ENCODE data around the gene RGPD8.
"Not testable (repeated sequence)": the region's sequence is repeated elsewhere in the genome, so short reads cannot be mapped to it uniquely, and the experiment has no call there.

RGPD8 gene

GRCh38 chr2:112433480-112433879 lies at the start of gene RGPD8:
TSS of gene RGPD8 (minus strand) at chr2:112433645. CDS start at chr2:112433453, 192 bp downstream.
- peak; percentile 90 for DNase-seq

DNA sequence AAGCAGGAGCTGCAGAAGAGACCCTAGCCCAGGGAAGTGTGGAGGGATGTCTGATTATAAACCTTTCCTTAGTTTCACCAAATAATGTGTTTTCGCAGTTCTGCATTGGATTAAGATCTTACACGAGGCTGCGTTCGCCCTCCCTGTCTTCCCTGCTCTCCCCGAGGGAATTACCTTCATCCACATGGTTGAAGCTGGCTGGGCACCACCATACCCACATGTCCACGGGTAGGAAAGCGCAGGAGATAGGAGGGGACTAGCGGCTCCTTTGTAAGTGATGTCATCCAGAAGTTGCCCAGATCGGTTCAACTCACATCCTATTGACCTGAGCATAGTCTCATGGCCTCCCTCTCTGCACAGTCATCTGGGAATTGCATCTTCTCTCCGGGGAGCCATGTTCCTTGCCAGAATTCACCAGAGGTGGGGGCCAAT lies 49.6 kb upstream of the RGPD8 start:
- peak; percentile 47 for DNase-seq

DNA sequence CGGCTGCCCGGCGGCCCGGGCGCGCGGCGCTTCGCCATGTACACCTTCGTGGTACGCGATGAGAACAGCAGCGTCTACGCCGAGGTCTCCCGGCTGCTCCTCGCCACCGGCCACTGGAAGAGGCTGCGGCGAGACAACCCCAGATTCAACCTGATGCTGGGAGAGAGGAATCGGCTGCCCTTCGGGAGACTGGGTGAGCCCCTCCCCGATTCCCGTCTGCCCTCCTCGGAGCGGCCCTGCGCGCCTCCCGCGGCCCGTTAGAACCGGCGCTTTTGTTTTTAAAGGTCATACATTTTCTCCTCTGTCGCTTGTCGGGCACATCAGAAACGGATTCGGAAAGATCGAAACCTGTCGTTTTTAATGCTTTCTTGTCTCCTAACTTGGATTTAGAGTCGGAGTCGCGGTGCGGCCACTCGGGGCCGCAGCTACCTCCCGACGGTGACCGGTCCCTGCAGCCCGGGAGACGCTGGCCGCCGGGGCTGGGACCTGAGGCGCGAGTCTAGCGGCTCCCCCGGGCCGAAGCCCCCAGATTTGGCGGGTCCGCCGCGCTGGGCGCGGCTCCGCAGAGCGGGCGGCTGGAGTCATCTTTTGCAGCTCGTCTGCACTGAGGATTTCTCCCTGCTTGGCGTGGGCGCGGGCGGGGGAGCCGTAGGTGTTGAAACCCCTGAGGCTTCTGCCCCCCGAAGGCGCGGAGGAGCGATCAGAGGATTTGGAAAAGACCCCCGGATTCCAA lies 49.0 kb upstream of the RGPD8 start:
- peak; percentile 48 for DNase-seq

- DNase-seq = peak; percentile 75
Measured at GRCh38 chr2:112481528-112482233, 48.2 kb upstream of the RGPD8 start, which contains the start of gene TTL. TSS of gene TTL (plus strand) at chr2:112482156. CDS start at chr2:112482345, 189 bp downstream.

DNA sequence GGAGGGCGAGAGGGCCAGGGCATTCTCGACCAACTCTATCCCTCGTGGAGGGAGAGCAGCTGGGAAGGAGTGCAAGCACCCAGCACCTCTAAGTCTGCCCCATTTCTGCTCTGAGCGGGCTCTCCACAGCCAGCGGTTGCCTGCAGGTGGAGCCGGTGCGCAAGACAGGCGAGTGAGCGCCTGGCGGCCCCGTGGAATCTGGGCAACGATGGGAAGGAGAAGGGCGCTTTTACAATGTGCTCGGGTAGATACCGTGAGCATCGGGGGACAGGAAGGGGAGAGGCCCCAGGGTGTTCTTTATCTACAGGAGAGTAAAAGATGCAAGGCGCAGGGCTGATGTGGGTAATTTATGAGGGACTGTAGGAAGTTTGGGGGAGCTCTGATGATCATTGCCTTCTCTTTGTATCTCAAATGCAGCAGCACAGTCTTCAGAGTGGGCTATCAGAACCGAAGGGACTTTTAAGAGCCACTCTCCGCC lies 47.6 kb upstream of the RGPD8 start:
- DNase-seq = peak; percentile 95

GRCh38 chr2:112480530-112481049 lies 47.1 kb upstream of the RGPD8 start:
- peak; percentile 25 for DNase-seq

DNA sequence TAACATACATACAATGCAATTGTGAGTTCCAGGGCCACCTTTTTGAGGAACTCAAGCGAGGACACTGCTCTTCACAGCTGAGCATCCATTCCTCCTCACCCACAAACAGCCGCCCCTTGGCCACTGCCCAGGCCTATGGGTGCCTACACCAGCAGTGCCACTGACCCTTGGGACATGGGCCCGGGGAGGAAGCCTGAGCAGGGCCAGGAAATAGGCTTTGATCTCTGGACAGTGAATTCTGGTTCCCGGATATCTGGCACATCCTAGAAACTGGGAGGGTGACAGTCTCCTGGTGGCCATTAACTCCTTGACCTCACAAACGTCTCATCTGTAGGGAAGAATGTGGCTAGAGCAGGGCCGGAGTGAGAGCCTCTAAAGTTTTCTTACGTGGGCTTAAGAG lies 43.0 kb upstream of the RGPD8 start:
- DNase-seq = no peak

- no peak for DNase-seq
Measured at GRCh38 chr2:112474844-112475486, 41.5 kb upstream of the RGPD8 start.

GRCh38 chr2:112472547-112473263 lies 39.3 kb upstream of the RGPD8 start:
- no peak for DNase-seq

DNA sequence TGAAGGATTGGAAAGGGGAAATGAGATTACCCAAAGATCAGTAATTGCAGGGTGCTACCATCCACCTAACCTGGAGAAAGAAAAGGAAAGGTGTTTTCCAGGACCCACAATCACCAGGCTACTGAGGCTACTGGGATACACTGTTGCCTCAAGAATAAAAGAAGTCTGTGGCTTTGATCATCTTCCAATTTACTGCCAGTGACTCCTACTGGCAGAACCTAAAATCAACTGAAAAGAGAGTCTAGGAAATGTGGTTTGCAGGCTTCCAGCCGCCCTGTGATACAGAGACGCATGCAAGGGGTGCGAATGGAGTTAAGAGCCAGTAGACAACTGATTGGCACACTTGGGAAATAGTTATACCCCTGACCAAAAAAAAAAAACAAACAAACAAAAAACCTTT lies 31.9 kb upstream of the RGPD8 start:
- DNase-seq = peak; percentile 45

DNA sequence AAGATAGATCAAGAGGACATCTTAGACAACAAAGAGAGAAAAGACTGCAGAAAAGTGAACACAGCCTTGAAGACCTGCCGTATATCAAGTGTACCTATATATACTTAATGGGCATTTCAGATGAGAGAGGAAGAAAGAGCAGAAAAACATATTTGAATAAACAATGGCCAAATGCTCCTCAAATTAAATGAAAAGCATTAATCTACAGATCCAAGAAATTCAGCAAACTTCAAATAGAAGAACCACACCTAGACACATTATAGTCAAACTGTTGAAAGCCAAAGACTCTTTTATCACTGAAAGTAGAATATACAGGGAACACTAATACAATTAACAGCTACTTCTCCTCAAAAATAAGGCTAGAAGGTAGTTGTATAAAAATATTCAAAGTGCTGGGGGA lies 29.8 kb upstream of the RGPD8 start:
- DNase-seq = no peak

GRCh38 chr2:112462178-112462577 lies 28.7 kb upstream of the RGPD8 start:
- no peak for DNase-seq

GRCh38 chr2:112459372-112459771 lies 25.9 kb upstream of the RGPD8 start:
- no peak for DNase-seq

DNA sequence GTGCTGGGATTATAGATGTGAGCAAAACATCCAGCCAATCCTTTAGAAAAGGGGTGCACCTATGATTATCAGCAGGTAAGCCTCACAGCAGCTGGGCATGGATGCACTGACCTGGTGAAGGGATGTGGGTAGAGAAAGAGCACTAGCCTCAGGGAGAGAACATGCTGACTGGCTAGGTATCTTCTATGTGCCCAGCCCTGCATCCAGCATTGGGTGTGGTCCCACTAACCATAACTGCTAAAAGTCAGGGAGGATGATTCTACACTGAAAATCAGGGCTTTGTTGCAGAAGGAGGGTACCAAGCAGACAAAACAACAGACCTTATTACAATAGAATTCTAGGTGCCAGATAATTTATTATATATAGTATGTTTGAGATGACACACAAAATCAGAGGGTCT lies 21.1 kb upstream of the RGPD8 start:
- no peak for DNase-seq

DNA sequence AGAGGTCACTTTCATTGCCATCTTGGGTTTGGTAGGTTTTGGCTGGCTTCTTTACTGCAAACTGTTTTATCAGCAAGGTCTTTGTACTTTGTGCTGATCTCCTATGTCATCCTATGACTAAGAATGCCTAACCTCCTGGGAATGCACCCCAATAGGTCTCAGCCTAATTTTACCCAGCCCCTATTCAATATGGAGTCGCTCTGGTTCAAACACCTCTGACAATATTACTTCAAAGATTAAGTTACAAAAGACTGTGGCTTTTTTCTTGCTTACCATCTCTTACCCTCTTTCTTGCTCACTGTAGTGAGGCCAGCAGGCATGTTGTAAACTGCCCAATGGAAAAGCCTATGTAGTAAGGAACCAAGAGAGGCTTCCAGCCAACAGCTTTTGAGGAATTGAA lies 17.9 kb upstream of the RGPD8 start:
- no peak for DNase-seq

- no peak for DNase-seq
Measured at GRCh38 chr2:112449854-112450253, 16.4 kb upstream of the RGPD8 start.

- not testable (repeated sequence) for DNase-seq
Measured at GRCh38 chr2:112444256-112444655, 10.8 kb upstream of the RGPD8 start.

- DNase-seq = not testable (repeated sequence)
Measured at GRCh38 chr2:112438603-112439261, 5.3 kb upstream of the RGPD8 start.

GRCh38 chr2:112437405-112437831 lies 4.0 kb upstream of the RGPD8 start:
- not testable (repeated sequence) for DNase-seq

- not testable (repeated sequence) for DNase-seq
Measured at GRCh38 chr2:112436993-112437392, 3.5 kb upstream of the RGPD8 start.

DNA sequence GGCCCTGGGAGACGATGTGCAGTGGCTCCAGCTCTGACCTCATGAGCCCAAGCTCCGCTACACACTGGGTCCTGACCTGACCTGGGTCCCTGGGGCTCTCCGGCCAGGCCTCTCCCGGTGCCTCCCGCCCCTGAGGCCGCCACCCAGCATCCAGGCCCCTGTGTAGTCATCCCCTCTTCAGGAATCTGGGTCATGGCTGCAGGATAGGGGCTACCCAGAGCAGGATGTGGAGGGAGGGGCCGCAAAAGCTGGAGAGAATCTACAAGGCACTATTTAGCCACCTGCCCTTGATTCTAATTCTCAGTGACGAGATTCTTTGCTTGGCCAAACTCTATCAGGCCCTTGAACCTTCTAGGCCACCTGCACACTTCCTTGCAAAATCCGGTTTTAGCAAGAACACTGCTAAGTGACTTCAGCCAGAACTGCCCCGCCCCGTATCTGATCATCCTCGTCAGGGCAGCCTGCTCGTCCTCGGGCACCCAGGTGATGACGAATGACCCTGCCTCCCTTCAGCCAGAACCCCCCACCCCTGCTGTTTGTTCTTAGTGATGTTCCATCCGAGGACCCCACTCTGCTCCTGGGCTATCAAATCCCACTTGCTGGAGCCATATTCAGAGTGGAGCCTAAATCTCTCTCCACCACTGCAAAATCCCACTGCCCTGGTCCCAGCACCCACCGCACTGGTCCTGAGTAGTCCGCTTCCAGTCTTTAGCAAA lies 2.4 kb upstream of the RGPD8 start:
- DNase-seq = not testable (repeated sequence)

Data from hematopoietic multipotent progenitor cell treated with erythropoietin and hydrocortisone succinate and interleukin-3 and kit ligand, for 8 days (in vitro differentiated cells).